Osteocyte (in vitro differentiated cells): Measurements from ENCODE around the gene CXXC4. TPM values are rescaled to one million over a fixed set of nuclear protein-coding genes. Genes with fewer than 3 reads are reported as not detected.
A peak's percentile ranks its signal among the peaks of the same experiment; 100 is the strongest.

Source experiments
- DNase-seq: peaks from one replicate; pipeline ENCODE4 v3.0.0; 2021; ENCODE audit warnings: mixed read lengths; ENCODE audit not compliant: unreplicated experiment; ENCODE audit errors: extremely low spot score
- H3K27ac Mint-ChIP-seq: one replicate; pipeline ENCODE4 v1.8.0; 2021; ENCODE audit warnings: mild to moderate bottlenecking, mixed read lengths; ENCODE audit not compliant: unreplicated experiment
- H3K27me3 Mint-ChIP-seq: one replicate; pipeline ENCODE4 v1.8.0; 2021; ENCODE audit warnings: mixed read lengths; ENCODE audit not compliant: unreplicated experiment
- H3K36me3 Mint-ChIP-seq: one replicate; pipeline ENCODE4 v1.8.0; 2021; ENCODE audit warnings: mixed read lengths; ENCODE audit not compliant: unreplicated experiment
- H3K4me1 Mint-ChIP-seq: one replicate; pipeline ENCODE4 v1.8.0; 2021; ENCODE audit warnings: mixed read lengths; ENCODE audit not compliant: unreplicated experiment
- H3K4me3 Mint-ChIP-seq: one replicate; pipeline ENCODE4 v1.8.0; 2021; ENCODE audit warnings: mild to moderate bottlenecking, moderate library complexity, mixed read lengths; ENCODE audit not compliant: unreplicated experiment
- H3K9me3 Mint-ChIP-seq: one replicate; pipeline ENCODE4 v1.8.0; 2021; ENCODE audit warnings: mixed read lengths; ENCODE audit not compliant: unreplicated experiment
- CTCF ChIP-seq: fragments of 200-600 bp; sonication (generic); IDR thresholded peaks from 2 replicates; pipeline ENCODE4 v1.5.0; 2021; ENCODE audit warnings: antibody characterized with exemption, mild to moderate bottlenecking, moderate library complexity
- long read RNA-seq: library from polyadenylated mRNA; unstranded; transcript quantifications from one replicate; pipeline ENCODE4 v2.0.0, GENCODE V29; 2021
- total RNA-seq: library from RNA; stranded (reverse); gene quantifications from 2 replicates; pipeline ENCODE4 v1.2.1, GENCODE V29; 2021

Gene CXXC4
- total RNA-seq, result not detected in 2 replicates
- long read RNA-seq, result 0 reads

GRCh38 chr4:104494822-104495559, at the start of gene CXXC4:
Gene CXXC4, minus strand, starts transcription at chr4:104494894. Its CDS starts 3,092 bp downstream, at chr4:104491802.
- no peaks in the 10 kb centered on the region for H3K36me3 Mint-ChIP-seq
- peaks cover 73% of the 10 kb centered on the region for H3K27me3 Mint-ChIP-seq
- no peak for DNase-seq
- TF ChIP-seq CTCF, result no peak
- H3K9me3 Mint-ChIP-seq, result no peaks in the 10 kb centered on the region
- peaks cover 27% of the 10 kb centered on the region for H3K4me1 Mint-ChIP-seq
- no peak within 1 kb of the TSS for H3K27ac Mint-ChIP-seq
- peak within 1 kb of the TSS; percentile 78 for H3K4me3 Mint-ChIP-seq

- Mint-ChIP-seq H3K4me1 (no peaks in the 10 kb centered on the region), H3K9me3 (peaks cover 10% of the 10 kb centered on the region), H3K27ac (no peak overlapping the region), H3K4me3 (no peak overlapping the region), H3K36me3 (no peaks in the 10 kb centered on the region), H3K27me3 (no peaks in the 10 kb centered on the region)
- TF ChIP-seq CTCF, result no peak
- no peak for DNase-seq
Observed at GRCh38 chr4:104533156-104533555, 38.5 kb upstream of the CXXC4 start.

- Mint-ChIP-seq H3K4me3 (no peak overlapping the region), H3K36me3 (no peaks in the 10 kb centered on the region), H3K27ac (no peak overlapping the region), H3K4me1 (no peaks in the 10 kb centered on the region), H3K9me3 (peaks cover 10% of the 10 kb centered on the region), H3K27me3 (no peaks in the 10 kb centered on the region)
- no peak for TF ChIP-seq CTCF
- no peak for DNase-seq
Observed at GRCh38 chr4:104532677-104533076, 38.0 kb upstream of the CXXC4 start.

- Mint-ChIP-seq H3K27me3 (no peaks in the 10 kb centered on the region), H3K27ac (no peak overlapping the region), H3K4me3 (no peak overlapping the region), H3K9me3 (peaks cover 10% of the 10 kb centered on the region), H3K36me3 (no peaks in the 10 kb centered on the region), H3K4me1 (no peaks in the 10 kb centered on the region)
- no peak for TF ChIP-seq CTCF
- DNase-seq, result no peak
Observed at GRCh38 chr4:104531390-104531789, 36.7 kb upstream of the CXXC4 start.

GRCh38 chr4:104530426-104530825, 35.7 kb upstream of the CXXC4 start:
- no peak for DNase-seq
- no peak for TF ChIP-seq CTCF
- H3K27ac Mint-ChIP-seq, result no peak overlapping the region
- H3K4me3 Mint-ChIP-seq, result no peak overlapping the region
- H3K9me3 Mint-ChIP-seq, result peaks cover 2% of the 10 kb centered on the region
- no peaks in the 10 kb centered on the region for H3K4me1 Mint-ChIP-seq
- no peaks in the 10 kb centered on the region for H3K36me3 Mint-ChIP-seq
- H3K27me3 Mint-ChIP-seq, result no peaks in the 10 kb centered on the region
